Sigmoid colon (tissue), 4 donors: ENCODE data around the gene RCOR1.
"Not testable (repeated sequence)": the region's sequence is repeated elsewhere in the genome, so short reads cannot be mapped to it uniquely, and the experiment has no call there.

ENCODE experiments used
- CTCF ChIP-seq, 4 experiments: fragments of 450-650 bp in 3 of 4; fragments of 200-600 bp in 1 of 4; IDR thresholded peaks; one replicate each; pipeline ENCODE4 v1.5.1; 2016 to 2019; ENCODE audit warnings: antibody characterized with exemption in 4 of 4, mild to moderate bottlenecking in 3 of 4, moderate library complexity in 2 of 4
- POLR2A ChIP-seq, 2 donors: fragments of 450-650 bp; IDR thresholded peaks; one replicate each; pipeline ENCODE4 v1.6.1; 2016; ENCODE audit warnings: antibody characterized with exemption in 2 of 2, mild to moderate bottlenecking in 2 of 2, moderate library complexity in 2 of 2
- POLR2AphosphoS5 ChIP-seq, 4 donors: sonication (generic); formaldehyde crosslinking; IDR thresholded peaks; one replicate each; pipeline ENCODE4 v1.6.1; 2017; ENCODE audit warnings: antibody characterized with exemption in 4 of 4

- not testable (repeated sequence) for TF ChIP-seq POLR2AphosphoS5, CTCF, POLR2A (IDR thresholded peaks at IDR 0.05)
These were observed 19.3 kb upstream of the RCOR1 start for GRCh38 chr14:102573161-102573560.
